Activated CD8-positive, alpha-beta memory T cell treated with anti-CD3 and anti-CD28 coated beads, Interleukin-2, amount 10 ng/mL, durations not matched to agents 7 days and 5 days (primary cell): ENCODE results near the gene CIAO2B. TPM values are rescaled to one million over a fixed set of nuclear protein-coding genes. Genes with fewer than 3 reads are reported as not detected.
"Not testable (repeated sequence)": the region's sequence is repeated elsewhere in the genome, so short reads cannot be mapped to it uniquely, and the experiment has no call there.

Experiments
- ATAC-seq: fragments of 150-1000 bp; cut with Tn5 transposase; one replicate; pipeline ENCODE4 v1.10.0; 2021; ENCODE audit warnings: moderate library complexity
- CTCF ChIA-PET: fragments of 350-600 bp; sonication (Branson Sonifier 250); formaldehyde crosslinking; loops from one replicate; lab custom pipeline; 2021; ENCODE audit warnings: antibody characterized with exemption; lab: Charles Lee
- DNase-seq: peaks from one replicate; pipeline ENCODE4 v3.0.0-alpha.2; 2020
- H3K27ac Mint-ChIP-seq: one replicate; pipeline ENCODE4 v1.8.0; 2021; ENCODE audit warnings: mild to moderate bottlenecking, mixed read lengths
- H3K27me3 Mint-ChIP-seq: one replicate; pipeline ENCODE4 v1.8.0; 2021; ENCODE audit warnings: mixed read lengths
- H3K36me3 Mint-ChIP-seq: one replicate; pipeline ENCODE4 v1.8.0; 2021; ENCODE audit warnings: mild to moderate bottlenecking, mixed read lengths
- H3K4me1 Mint-ChIP-seq: one replicate; pipeline ENCODE4 v1.8.0; 2021; ENCODE audit warnings: mixed read lengths
- H3K4me3 Mint-ChIP-seq: one replicate; pipeline ENCODE4 v1.8.0; 2021; ENCODE audit warnings: mild to moderate bottlenecking, moderate library complexity, mixed read lengths
- H3K9me3 Mint-ChIP-seq: one replicate; pipeline ENCODE4 v1.8.0; 2022; ENCODE audit warnings: low read depth, mixed read lengths
- total RNA-seq, 2 experiments: library from RNA; stranded (reverse); gene quantifications; one replicate each; pipeline ENCODE4 v1.2.3, GENCODE V29; 2021

Gene CIAO2B
- total RNA-seq, result 100 to 1,000 TPM; 124 to 131 TPM

DNA sequence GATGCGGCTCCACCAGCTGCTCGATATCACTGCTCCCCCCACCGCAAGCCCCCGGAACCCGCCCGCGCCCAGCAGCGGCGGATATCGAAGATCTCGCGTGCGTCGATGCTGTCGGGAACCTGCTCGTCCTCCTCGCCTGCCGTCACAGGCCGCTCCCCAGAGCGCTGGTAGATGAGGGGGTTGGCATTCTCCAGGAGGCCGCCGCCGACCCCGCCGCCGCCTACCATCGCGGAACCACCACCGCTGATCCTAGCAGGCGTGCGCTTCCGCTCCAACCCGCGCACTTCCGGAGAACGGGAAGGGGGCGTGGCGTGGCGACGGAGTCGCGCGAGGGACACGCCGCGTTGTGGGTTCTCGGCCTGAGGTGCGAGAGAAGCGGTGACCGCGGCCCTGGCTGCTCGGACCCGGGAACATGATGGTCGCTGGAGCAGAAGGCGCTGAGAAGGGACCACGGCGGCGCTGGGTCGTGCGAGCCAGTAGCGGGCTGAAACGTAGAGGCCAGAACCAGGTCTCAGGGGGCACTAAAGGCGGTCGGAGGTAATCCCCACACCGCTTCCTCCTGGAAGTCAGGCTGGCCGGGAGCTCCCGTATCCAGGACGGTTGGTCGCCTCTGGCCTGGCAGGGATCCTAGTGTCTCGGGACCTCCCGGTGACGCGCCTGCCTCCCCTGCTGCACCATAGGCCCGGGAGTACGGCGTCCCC lies at the start of gene CIAO2B:
CIAO2B (minus strand) TSS at position 265 of the 701 bp plus-strand sequence; CDS start at position 227, 38 bp downstream.
- peak; percentile 88 for ATAC-seq
- peak within 1 kb of the TSS; percentile 91 for H3K4me3 Mint-ChIP-seq
- peaks cover 14% of the 10 kb centered on the region for H3K36me3 Mint-ChIP-seq
- CTCF ChIA-PET, result interaction anchor here (0.7 to 2.3 kb wide), 6 partner anchors 13 to 84 kb away, joined by 3 to 14 read pairs (median 4); partner anchors contain the start of gene PDP2
- H3K27me3 Mint-ChIP-seq, result no peaks in the 10 kb centered on the region
- H3K27ac Mint-ChIP-seq, result peak within 1 kb of the TSS; percentile 95
- H3K9me3 Mint-ChIP-seq, result no peaks in the 10 kb centered on the region
- H3K4me1 Mint-ChIP-seq, result peaks cover 51% of the 10 kb centered on the region
- DNase-seq, result peak; percentile 91

DNA sequence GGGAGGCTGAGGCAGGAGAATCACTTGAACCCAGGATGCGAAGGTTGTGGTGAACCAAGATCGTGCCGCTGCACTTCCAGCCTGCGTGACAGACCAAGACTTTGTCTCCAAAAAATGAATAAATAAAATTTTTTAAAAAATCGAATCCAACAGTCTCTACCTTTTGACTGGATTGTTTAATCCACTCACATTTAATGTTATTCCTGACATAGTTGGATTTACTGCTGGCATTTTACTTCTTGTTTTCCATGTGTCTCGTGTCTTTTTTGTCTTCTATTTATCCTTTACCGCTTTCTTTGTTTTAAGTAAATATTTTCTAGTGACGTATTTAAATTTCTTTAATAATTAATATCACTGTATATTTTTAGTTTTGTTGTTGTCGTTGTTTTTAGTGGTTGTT lies 48.8 kb upstream of the CIAO2B start:
- H3K4me1 Mint-ChIP-seq, result peaks cover 72% of the 10 kb centered on the region
- no peak overlapping the region for H3K4me3 Mint-ChIP-seq
- peak overlapping the region; percentile 94 for H3K27ac Mint-ChIP-seq
- ATAC-seq (no peak), DNase-seq (no peak)
- CTCF ChIA-PET, result interaction anchor here (1.2 to 4.7 kb wide), 11 partner anchors 8 to 202 kb away, joined by 3 to 34 read pairs (median 5); partner anchors contain the start of genes CES3, FBXL8 and TRADD
- no peaks in the 10 kb centered on the region for H3K27me3 Mint-ChIP-seq
- peaks cover 14% of the 10 kb centered on the region for H3K36me3 Mint-ChIP-seq
- H3K9me3 Mint-ChIP-seq, result no peaks in the 10 kb centered on the region

DNA sequence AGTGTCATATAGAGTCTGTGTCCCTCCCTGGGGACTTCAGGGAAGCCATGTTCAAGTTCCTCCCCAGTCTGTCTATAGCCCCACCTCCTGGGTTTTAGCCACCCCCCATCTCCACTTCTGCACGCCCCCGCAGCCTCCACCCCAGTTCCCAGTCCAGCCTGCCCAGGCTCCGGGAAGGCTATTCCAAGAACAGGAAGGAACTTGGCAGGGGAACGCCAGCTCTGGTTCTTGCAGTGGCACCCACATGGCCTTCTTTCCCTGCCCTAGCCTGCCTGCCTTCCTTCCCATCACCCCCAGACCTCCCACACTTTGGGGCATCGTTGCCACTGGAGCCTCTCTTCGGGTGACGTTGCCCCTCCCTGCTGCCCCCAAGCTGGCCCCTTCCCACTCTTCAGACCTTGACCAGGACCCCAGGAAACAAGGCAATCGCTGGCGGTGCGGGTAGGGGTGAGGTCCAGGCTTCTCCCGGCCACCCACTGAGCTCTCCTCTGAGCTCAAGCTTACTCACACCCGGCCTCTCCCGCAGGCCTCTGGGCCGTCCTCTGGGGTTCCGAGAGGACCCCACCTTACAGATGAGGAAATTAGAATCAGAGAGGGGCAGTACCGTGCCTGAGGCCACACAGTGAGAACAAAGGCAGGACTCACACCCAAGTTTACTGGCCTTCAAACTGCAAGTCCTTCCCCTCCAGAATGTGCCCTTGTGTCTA lies 45.0 kb upstream of the CIAO2B start:
- DNase-seq (no peak), ATAC-seq (no peak)
- no peak overlapping the region for H3K27ac Mint-ChIP-seq
- no peaks in the 10 kb centered on the region for H3K27me3 Mint-ChIP-seq
- H3K4me3 Mint-ChIP-seq, result no peak overlapping the region
- peaks cover 71% of the 10 kb centered on the region for H3K4me1 Mint-ChIP-seq
- peaks cover 6% of the 10 kb centered on the region for H3K36me3 Mint-ChIP-seq
- CTCF ChIA-PET, result interaction anchor here (0.8 to 10.5 kb wide), 17 partner anchors 12 to 206 kb away, joined by 3 to 86 read pairs (median 6); partner anchors contain the start of genes CBFB, CES3, FBXL8 and TRADD
- H3K9me3 Mint-ChIP-seq, result no peaks in the 10 kb centered on the region

DNA sequence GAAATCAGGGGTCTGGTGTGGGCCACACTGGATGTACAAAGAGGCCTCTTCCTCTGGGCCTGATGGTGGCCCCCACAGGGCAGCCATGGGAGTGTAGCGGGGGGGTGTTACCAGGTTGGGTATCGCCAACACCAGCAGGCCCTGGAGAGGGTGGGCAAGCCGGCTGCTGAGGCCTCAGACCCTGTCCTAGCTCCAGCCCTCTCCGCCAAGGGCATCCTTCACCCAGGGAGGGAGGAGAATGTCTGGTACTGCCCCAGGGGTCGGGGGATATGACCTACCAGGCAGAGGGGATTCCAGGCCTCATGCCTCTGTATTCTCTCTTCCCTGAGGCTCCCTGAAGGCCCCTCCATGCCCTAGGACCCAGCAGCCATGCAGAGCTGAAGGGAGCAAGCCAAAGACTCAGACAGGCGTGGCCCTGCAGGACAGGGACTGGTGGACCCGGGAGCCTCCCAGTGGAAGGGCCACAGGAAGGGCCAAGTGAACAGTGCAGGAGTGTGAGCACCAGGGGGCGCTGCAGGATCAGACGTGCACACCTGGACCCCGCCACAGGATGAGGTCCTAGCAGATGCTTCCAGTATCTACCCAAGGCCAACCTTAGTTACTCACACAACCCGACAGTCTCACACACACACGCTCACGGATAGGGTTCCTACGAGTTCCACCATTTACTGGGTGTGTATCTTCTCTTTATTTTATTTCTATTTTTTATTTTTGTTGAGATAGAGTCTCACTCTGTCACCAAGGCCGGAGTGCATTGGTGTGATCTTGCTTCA lies 43.3 kb upstream of the CIAO2B start:
- Mint-ChIP-seq H3K4me1 (peaks cover 57% of the 10 kb centered on the region), H3K4me3 (no peak overlapping the region), H3K27me3 (no peaks in the 10 kb centered on the region), H3K9me3 (no peaks in the 10 kb centered on the region), H3K36me3 (peaks cover 2% of the 10 kb centered on the region), H3K27ac (peak overlapping the region; percentile 75)
- CTCF ChIA-PET, result interaction anchor here (0.7 to 10.5 kb wide), 29 partner anchors 11 to 208 kb away, joined by 3 to 86 read pairs (median 5); partner anchors contain the start of genes CBFB, CES3, CES4A and FBXL8
- peak; percentile 93 for DNase-seq
- ATAC-seq, result peak; percentile 99

DNA sequence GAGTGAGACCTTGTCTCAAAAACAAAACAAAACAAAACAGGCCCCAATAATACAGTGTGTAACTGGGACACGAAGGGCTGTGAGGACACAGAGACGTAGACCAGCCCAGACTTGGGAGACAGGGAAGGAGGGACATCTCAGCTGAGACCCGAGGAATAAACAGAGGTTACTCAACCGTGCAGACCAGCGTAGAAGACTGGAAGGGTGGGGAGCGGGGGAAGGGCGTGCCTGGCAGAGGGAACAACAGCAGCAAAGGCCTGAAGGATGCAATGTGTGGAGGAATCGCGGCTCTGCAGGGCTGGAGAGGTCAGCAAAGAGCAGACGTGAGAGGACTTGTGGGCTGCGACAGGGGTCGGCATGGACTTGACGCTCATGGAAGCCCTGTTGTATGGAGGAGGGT lies 42.5 kb upstream of the CIAO2B start:
- H3K27me3 Mint-ChIP-seq, result no peaks in the 10 kb centered on the region
- no peak for ATAC-seq
- H3K4me3 Mint-ChIP-seq, result no peak overlapping the region
- peaks cover 2% of the 10 kb centered on the region for H3K36me3 Mint-ChIP-seq
- no peaks in the 10 kb centered on the region for H3K9me3 Mint-ChIP-seq
- H3K27ac Mint-ChIP-seq, result no peak overlapping the region
- peaks cover 51% of the 10 kb centered on the region for H3K4me1 Mint-ChIP-seq
- CTCF ChIA-PET, result interaction anchor here (0.9 to 10.5 kb wide), 21 partner anchors 12 to 209 kb away, joined by 3 to 86 read pairs (median 7); partner anchors contain the start of genes CBFB, CES3 and NOL3
- DNase-seq, result no peak

DNA sequence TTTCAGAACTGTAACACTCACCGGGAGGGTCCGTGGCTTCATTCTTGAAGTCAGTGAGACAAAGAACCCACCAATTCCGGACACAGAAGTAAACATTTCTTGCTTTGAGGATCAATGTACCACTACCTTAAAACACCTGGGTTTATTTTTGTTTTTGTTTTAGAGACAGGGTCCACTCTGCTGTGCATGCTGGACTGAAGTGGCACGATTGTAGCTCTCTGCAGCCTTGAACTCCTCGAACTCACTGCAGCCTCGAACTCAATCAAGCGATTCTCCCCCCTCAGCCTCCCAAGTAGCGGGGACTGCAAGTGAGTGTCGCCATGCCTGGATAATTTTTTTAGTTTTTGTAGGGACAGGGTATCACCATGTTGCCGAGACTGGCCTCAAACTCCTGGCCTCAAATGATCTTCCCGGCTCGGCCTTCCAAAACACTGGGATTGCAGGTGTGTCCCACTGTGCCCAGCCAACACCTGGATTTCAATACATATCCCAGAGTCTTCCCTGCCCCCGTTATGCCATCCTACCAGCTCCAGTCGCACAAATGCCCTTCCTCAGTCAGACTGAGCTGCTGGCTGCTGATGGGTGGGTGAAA lies 41.2 kb upstream of the CIAO2B start:
- no peak for ATAC-seq
- DNase-seq, result no peak
- no peaks in the 10 kb centered on the region for H3K36me3 Mint-ChIP-seq
- no peaks in the 10 kb centered on the region for H3K9me3 Mint-ChIP-seq
- no peaks in the 10 kb centered on the region for H3K27me3 Mint-ChIP-seq
- CTCF ChIA-PET, result interaction anchor here (0.6 to 10.5 kb wide), 22 partner anchors 8 to 210 kb away, joined by 3 to 86 read pairs (median 4); partner anchors contain the start of genes CES3 and NOL3
- peak overlapping the region; percentile 82 for H3K27ac Mint-ChIP-seq
- H3K4me1 Mint-ChIP-seq, result peaks cover 47% of the 10 kb centered on the region
- peak overlapping the region; percentile 75 for H3K4me3 Mint-ChIP-seq

DNA sequence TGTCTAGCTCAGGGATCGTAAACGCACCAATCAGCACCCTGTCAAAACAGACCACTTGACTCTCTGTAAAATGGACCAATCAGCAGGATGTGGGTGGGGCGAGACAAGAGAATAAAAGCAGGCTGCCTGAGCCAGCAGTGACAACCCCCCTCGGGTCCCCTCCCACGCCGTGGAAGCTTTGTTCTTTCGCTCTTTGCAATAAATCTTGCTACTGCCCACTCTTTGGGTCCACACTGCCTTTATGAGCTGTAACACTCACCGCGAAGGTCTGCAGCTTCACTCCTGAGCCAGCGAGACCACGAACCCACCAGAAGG lies 40.7 kb upstream of the CIAO2B start:
- not testable (repeated sequence) for ATAC-seq, H3K36me3 Mint-ChIP-seq, H3K9me3 Mint-ChIP-seq, H3K27me3 Mint-ChIP-seq
- CTCF ChIA-PET, result interaction anchor here (0.6 to 10.5 kb wide), 12 partner anchors 9 to 210 kb away, joined by 3 to 86 read pairs (median 8); partner anchors contain the start of genes B3GNT9 and CES3
- peak overlapping the region; percentile 75 for H3K4me3 Mint-ChIP-seq
- DNase-seq, result peak; percentile 77
- H3K27ac Mint-ChIP-seq, result peak overlapping the region; percentile 82
- H3K4me1 Mint-ChIP-seq, result peaks cover 44% of the 10 kb centered on the region

DNA sequence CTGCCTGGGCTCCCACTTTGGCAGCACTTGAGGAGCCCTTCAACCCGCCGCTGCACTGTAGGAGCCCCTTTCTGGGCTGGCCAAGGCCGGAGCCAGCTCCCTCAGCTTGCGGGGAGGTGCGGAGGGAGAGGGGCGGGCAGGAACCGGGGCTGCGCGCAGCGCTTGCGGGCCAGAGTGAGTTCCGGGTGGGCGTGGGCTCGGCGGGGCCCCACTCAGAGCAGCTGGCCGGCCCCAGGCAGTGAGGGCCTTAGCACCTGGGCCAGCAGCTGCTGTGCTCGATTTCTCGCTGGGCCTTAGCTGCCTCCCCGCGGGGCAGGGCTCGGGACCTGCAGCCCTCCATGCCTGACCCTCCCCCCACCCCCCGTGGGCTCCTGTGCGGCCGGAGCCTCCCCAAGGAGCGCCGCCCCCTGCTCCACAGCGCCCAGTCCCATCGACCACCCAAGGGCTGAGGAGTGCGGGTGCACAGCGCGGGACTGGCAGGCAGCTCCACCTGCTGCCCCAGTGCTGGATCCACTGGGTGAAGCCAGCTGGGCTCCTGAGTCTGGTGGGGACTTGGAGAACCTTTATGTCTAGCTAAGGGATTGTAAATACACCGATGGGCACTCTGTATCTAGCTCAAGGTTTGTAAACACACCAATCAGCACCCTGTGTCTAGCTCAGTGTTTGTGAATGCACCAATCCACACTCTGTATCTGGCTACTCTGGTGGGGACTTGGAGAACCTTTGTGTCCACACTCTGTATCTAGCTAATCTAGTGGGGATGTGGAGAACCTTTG lies 40.1 kb upstream of the CIAO2B start:
- not testable (repeated sequence) for DNase-seq, H3K9me3 Mint-ChIP-seq, H3K27me3 Mint-ChIP-seq, ATAC-seq, H3K36me3 Mint-ChIP-seq
- CTCF ChIA-PET, result interaction anchor here (0.6 to 10.5 kb wide), 13 partner anchors 9 to 211 kb away, joined by 3 to 86 read pairs (median 6); partner anchors contain the start of genes B3GNT9 and CES3
- peaks cover 42% of the 10 kb centered on the region for H3K4me1 Mint-ChIP-seq
- H3K4me3 Mint-ChIP-seq, result peak overlapping the region; percentile 75
- H3K27ac Mint-ChIP-seq, result peak overlapping the region; percentile 82

DNA sequence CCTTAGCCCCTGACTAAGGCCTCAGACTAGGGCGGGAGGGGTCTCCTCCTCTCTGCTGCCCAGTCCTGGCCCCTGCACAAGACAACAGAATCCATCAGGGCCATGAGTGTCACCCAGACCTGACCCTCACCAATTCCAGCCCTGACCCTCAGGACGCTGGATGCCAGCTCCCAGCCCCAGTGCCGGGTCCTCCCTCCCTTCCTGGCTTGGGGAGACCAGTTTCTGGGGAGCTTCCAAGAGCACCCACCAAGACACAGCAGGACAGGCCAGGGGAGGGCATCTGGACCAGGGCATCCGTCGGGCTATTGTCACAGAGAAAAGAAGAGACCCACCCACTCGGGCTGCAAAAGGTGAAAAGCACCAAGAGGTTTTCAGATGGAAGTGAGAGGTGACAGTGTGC lies 39.5 kb upstream of the CIAO2B start:
- DNase-seq (no peak), ATAC-seq (no peak)
- CTCF ChIA-PET, result interaction anchor here (0.8 to 10.5 kb wide), 5 partner anchors 9 to 186 kb away, joined by 3 to 86 read pairs (median 5); partner anchors contain the start of genes CES3, FBXL8 and TRADD
- no peak overlapping the region for H3K27ac Mint-ChIP-seq
- no peaks in the 10 kb centered on the region for H3K9me3 Mint-ChIP-seq
- no peaks in the 10 kb centered on the region for H3K36me3 Mint-ChIP-seq
- peaks cover 36% of the 10 kb centered on the region for H3K4me1 Mint-ChIP-seq
- H3K4me3 Mint-ChIP-seq, result no peak overlapping the region
- no peaks in the 10 kb centered on the region for H3K27me3 Mint-ChIP-seq

DNA sequence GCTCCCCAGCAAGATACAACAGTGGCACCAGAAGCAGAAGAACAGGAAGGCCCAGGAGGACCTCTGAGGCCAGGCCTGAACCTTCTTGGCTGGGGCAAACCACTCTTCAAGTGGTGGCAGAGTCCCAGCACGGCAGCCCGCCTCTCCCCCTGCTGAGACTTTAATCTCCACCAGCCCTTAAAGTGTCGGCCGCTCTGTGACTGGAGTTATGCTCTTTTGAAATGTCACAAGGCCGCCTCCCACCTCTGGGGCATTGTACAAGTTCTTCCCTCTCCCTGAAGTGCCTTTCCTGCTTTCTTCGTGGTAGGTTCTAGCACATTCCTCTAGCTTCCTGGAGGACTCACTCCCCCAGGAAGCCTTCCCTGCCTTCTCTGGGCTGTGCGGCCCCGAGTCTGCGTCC lies 38.8 kb upstream of the CIAO2B start:
- ATAC-seq (no peak), DNase-seq (no peak)
- Mint-ChIP-seq H3K27ac (no peak overlapping the region), H3K27me3 (no peaks in the 10 kb centered on the region), H3K9me3 (no peaks in the 10 kb centered on the region), H3K4me1 (peaks cover 28% of the 10 kb centered on the region), H3K36me3 (no peaks in the 10 kb centered on the region), H3K4me3 (no peak overlapping the region)
- CTCF ChIA-PET, result interaction anchor here (0.8 to 10.5 kb wide), 5 partner anchors 8 to 187 kb away, joined by 5 to 86 read pairs (median 5); partner anchors contain the start of genes CES3, FBXL8 and TRADD

DNA sequence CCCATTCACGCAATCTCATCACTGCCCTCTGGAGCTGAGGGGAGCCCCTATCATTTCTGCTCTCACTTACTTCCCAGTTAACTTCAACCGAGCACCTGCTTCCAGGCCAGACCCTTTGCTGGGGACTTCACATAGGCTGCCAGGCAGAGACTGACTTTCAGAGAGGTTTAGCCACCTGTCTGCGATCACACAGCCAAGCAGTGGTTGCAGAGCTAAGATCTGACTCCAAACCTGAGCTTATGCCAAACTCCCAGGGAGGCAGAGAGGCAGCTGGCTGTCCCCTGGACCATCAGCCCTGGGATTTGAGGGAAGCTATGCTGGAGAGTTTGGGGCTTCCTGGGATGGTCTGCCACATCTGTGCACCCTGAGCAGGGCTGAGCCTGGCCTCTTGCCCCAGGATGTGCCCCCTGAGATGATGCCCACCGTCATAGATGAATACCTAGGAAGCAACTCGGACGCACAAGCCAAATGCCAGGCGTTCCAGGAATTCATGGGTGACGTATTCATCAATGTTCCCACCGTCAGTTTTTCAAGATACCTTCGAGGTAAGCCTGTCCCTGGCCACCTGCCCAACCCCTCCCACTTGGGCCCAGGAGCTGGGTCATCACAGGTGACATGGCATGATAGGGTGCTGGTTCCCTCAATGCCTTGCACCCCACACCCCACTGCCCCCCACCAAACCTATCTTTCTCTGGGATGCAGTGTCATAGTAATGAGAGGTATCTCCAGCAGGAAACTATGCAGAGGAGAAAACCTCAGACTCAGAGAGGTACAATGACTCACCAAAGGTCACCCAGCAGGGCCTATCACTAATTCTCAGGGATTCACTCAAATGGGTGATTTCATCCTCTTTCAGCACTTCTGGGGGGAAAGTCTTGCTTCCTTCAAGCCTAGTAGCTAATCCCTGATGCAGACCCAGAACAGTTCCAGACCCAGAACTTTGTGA lies 36.8 kb upstream of the CIAO2B start:
- H3K27me3 Mint-ChIP-seq, result no peaks in the 10 kb centered on the region
- DNase-seq, result no peak
- no peak overlapping the region for H3K4me3 Mint-ChIP-seq
- no peaks in the 10 kb centered on the region for H3K36me3 Mint-ChIP-seq
- H3K27ac Mint-ChIP-seq, result no peak overlapping the region
- H3K9me3 Mint-ChIP-seq, result no peaks in the 10 kb centered on the region
- ATAC-seq, result no peak
- CTCF ChIA-PET, result interaction anchor here (0.7 to 10.5 kb wide), 6 partner anchors 12 to 184 kb away, joined by 3 to 86 read pairs (median 6); partner anchors contain the start of gene CES3
- peaks cover 16% of the 10 kb centered on the region for H3K4me1 Mint-ChIP-seq
